Islet precursor cell (in vitro differentiated cells): ENCODE measurements around the gene SNRK.

ENCODE experiments used
- DNase-seq: peaks from one replicate; pipeline ENCODE4 v3.0.0-alpha.2; 2018

SNRK gene

DNA sequence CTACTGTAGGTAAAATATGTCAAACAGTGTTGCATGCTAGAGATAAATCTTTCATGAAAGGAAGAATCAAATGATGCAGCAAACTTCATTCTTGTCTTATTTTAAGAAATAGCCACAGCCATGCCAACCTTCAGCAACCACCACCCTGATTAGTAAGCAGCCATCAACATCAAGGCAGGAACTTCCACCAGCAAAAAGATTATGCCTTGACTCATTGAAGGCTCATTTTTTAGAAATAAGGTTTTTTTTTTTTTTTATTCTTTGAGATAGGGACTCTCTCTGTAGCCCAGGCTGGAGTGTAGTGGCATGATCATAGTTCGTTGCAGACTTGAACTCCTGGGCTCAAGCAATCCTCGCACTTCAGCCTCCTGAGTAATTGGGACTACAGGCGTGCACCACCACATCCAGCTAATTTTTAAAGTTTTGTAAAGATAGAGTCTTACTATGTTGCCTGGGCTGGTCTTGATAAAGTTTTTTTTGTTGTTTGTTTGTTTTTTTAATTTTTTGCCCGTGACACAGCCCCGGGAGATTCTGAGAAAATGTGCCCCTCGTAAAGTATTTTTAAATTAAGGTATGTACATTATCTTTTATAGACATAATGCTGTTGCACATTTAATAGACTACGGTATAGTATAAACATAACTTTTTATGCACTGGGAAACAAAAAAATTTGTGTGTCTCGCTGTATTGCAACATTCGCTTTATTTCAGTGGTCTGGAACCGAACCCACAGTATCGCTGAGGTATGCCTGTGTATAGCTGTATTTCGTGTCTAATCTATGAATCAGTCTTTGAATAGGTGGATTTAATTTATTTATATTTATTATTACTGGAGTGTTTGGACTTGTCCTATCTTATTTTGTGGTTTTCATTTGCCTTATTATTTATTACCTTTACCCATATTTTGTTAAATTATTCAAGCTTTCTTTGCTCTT is 23.3 kb downstream of the SNRK start:
- no peak for DNase-seq

DNA sequence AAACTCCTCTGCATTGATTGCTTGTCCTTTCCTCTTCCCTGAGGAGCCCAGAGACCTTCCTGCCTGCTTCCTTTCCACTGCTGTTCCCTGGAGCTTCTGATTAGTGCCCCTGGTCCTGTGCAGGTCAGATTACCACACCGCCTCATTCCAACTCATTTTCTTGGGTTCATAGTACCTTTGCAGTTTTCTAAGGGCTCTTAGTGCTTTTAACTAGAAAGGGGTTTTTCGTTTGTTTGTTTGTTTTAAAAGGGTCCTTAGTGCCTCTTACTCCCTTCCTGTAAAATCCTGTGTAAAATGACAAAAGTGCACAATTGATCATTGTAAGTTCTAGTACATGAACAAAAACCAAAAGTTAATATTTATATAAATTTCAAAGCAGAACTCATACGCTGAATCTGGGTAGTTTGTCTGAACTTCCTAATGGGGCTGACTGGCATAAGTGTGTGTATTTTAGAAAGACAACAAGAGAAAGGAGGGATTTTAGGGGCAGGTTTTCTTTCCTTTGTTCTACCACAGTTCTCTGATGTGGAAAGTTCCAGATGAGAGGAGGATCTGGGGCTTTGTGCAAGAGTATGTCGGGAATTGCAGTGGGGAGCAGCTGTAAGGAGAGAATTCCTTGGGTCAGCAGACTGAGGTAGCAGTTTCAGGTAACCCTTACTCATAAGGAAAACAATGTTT is 30.6 kb downstream of the SNRK start:
- no peak for DNase-seq

DNA sequence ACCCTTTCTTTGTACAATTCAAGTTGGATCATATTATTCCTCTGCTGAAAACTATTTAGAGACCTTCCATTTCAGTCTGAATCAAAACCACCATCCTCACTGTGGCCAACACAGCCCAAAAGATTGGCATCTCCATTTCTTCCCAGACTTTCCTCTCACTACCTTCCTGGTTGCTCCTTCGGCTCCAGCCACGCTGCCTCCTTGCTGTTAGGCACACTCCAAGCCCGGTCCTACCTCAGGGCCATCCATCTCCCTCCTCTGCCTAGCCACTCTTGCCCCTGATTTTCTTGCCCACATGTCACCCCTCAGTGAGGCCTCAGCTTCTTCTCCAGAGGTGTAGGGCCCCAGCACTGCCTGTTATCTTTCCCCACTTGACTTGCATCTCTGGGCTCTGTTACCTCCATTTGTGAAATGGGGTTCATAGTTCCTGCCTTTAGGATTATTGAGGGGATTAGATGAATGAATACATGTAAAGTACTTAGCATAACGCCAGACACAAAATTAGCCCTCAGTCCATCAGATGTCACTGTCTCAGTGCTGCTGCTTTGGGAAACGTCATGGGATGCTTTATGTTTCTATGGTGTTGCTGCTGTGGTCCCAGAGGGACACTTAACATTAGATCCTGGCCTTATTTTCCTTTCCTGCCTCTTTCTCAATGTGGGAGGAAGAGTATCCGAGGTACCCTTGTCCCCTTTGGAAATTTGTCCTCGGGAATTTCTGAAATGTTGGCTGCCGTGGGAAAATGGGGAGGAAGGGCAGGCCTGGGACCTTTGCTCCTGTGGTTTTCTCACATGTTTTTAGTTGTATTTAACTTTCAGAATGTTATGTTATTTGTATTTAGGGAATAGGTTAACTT is 31.3 kb downstream of the SNRK start:
- no peak for DNase-seq

DNA sequence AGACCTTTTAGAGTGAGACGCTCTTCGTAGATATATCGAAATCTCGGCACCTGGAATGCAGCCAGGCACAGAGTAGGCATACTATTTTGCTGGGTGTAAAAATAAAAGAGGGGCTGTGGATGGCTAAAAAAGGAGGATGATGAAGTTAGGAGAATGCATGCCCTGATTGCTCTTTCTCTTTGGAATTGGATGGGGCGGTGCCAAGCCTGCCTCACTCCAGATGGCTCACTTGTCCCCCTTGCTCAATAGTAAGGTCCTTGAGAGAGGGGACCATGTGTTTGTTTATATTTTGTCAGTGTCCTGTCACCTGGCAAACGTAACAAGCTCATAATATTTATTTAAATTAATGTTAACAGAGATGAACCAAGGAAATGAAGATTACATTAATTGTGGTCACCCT is 33.0 kb downstream of the SNRK start:
- DNase-seq: no peak

DNA sequence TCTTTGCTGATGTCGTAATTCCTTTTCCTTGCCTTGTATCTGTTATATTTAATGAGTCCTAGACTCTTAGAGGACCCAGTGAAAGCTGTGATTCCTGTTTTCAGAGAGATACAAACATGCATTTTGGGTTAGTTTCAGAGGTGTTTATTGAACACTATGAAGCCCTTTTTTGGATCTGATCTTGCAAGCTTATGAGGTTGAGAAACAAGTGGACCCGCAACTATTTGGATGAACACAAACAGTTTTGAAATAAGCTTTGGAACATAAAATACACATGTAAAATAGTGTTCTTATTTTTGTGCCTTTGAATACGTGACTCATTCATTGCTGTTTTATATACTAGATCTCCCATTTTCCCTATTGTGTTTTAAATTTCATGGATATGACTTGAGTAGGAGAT is 33.5 kb downstream of the SNRK start:
- DNase-seq: no peak

DNA sequence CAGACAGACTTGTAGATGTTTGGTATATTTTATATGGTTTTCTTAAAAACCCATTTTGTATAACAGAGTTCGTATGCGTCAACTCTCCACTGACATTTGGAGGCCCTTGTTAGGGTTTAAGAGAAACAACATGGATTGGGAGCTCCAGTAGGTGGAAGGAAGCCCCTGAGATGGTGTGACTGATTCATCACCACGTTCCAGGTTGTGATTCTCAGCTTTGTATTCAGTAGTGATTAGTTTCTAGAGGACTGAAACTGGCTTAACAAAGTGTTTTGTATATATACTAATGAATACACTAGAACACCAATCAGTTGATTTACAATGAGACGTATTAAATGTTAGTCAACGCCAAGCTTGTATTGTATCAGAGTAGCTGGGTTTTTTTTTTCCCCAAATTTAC is 33.9 kb downstream of the SNRK start:
- DNase-seq: no peak

DNA sequence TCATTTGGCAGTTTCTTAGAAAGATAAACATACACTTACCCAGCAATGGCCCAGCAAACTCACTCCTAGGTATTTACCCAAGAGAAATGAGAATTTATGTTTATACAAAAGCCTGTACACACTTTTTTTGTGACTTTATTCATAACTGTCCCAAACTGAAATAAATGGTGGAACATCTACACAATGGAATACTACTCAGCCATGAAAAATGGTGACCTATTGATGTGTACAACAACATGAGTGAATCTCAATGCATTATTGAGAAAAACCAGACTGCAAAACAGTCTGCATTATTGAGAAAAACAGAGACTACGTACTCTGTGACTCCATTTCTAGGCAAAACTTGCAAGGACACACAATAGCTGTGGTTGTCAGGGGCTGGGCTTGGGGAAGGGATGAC is 37.2 kb downstream of the SNRK start:
- no peak for DNase-seq

DNA sequence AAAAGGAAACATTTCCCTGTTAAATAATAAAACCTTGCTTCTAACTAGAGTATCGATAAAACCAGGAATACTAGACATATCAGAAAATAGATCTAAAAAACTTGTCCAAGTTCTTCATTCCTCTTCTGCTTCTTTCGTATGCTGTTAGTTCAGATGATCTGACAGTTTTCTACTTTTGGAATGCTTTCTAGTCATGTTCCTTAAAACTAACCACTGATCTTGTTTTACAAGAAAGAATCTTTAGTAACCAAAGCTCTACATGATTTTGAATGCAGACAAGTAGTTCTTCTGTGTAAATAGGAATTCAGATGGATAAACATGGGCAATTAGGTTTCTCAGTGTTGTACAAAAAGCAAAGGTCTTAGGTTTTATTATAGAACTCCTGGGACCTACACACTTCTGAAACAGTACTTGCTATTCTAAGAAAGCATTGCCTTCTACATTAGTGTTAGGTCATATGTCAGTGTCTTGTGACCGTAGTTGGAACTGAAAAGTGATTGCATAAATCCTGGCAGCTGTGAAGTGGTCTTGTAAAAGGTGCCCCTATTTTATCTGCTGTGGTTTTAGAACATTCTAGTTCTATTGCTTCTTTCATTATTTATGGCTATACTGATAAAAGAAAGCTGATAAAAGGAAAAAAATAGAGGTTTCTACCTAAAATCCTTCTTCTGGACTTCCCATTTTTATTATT is 40.7 kb downstream of the SNRK start:
- DNase-seq: no peak

DNA sequence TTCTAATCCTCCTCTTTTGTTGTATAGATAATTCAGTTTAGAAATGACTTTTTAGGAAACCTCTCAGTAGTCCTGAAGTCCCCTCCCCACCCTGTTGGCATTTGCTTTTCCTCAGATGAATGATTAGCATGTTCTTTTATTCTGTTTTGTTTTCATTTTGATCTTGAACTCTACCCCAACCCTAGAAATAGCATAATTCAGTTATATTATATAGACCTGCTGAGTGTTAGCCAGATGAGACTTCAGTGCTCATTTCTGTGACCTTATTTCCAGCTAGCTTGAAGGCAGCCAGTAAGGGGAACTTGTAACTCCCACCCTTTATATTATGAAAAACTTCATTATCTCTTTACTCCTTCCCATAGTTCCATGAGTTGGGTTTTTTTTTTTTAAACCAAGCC is 41.2 kb downstream of the SNRK start:
- DNase-seq: no peak

DNA sequence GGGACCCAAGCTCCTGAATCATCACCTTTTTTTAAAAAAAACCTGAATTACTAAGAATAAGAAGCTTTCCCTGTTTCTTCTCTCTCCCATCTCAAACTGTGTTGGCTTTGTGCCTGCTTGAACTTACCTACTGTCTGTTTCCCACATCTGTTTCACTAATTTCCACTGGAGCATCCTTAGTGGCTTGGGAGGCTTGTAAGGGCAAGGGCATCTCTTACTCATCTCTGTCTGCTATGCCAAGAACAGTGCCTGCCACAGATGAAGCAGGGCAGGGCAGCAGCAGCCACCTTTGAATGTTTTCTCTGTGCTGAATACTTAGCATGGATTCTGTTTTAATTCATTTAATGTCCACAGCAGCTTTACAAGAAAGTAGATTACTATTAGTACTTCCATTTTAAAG is 42.3 kb downstream of the SNRK start:
- no peak for DNase-seq

DNA sequence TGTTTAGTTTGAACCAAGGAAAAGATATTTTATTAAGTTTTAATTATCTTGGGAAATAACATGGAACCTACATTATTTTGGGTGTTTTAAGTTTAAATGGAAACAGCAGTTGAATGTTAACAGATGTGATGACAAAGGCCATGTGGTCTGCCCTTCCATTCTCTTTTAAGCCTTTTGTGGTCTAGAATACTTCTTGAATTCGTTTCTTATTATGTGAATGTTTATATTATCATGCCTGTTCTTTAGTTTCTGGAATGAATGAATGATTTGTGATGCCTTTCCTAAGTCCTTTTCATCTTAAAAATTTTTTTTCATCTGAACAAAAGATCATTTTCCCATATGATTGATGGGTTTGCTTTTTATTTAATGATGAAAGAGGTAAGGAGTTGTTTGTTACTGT is 44.6 kb downstream of the SNRK start:
- no peak for DNase-seq

DNA sequence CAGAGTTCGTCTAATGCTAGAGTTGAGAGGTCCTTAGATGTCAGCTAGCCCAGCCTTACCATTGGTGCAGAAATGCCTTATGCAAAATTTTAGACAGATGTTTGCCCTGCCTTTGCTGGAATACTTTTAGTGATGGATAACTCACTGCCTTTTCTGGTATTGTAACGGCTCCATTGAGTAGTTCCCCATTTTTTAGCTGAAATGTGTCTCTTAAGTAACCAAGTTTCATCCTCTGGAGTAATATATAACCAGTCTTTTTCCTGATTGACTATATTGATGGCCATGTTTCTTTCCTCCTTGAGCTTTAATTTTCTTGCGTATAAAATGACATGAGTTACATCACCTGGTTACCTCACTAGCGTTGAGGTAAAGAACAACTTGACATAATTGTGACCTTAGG is 45.0 kb downstream of the SNRK start:
- no peak for DNase-seq

DNA sequence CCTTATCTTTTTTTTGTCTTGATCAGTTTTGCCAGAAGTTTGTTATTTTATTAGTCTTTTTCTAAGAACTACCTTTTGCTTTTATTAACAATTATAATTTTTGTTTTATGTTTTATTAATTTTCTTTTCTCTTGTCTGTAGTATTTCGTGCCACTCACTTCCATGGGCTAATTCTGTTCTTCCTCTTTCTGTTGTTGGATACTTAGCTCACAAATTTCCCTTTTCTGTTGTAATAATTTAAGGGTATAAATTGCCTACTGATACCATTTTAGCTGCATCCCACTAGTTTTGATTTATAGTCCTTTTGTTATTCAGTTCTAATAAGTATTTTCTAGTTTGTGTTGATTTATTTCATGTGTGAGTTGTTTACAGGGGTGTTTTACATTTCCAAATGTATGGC is 48.6 kb downstream of the SNRK start:
- DNase-seq: no peak

DNA sequence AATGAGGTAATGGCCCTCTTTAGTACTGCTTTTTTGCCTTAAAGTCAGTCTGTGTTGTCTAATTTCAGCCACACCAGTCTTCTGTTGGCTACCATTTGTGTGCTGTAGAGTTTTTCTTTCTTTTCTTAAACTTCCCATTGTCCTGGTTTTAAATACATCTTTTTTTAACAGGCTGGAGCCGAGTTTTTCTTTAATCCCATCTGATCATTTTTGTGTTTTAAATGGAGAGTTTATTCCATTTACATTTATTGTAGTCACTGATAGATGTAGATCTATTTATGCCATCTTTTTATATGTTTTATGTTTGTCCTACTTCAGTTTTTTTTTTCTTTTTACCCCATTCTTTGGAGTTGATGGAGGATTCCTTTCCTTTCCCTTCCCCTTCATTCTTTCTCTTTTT is 49.5 kb downstream of the SNRK start:
- DNase-seq: no peak

DNA sequence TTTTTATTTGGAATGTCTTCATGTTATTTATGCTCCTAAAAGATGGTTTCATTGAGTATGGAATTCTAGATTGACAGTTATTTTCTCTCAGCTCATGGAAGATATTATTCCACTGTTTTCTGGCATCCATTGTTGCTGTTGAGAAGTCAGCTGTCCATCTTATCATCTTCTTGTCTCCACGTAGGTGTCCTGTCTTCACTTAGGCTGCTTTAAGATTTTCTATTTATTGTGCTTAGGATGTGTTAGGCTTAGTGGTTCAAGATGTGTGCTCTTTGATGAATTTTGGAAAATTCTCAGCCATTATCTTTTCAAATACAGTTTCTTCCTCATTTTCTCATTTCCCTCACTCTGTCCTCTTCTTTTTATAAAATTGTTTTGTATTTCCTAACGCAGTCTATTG is 52.0 kb downstream of the SNRK start:
- no peak for DNase-seq

DNA sequence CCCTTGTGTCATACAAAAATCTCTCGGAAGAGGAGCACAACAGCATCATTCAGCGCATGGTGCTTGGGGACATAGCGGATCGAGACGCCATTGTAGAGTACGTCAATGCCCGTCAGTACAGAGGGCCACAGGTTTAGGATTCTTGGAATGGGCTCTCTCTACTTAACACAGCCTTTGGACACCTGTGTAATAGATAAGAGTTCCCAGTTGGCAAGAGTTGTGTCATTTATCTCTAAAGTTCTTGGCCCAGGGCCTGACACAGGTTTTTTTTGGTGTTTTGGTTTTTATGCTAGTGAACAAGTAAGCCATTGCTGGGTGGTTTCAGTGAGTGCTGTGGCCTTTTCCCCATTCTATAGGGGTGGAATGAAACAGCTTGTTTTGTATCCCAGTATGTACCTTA is 54.1 kb downstream of the SNRK start:
- no peak for DNase-seq

DNA sequence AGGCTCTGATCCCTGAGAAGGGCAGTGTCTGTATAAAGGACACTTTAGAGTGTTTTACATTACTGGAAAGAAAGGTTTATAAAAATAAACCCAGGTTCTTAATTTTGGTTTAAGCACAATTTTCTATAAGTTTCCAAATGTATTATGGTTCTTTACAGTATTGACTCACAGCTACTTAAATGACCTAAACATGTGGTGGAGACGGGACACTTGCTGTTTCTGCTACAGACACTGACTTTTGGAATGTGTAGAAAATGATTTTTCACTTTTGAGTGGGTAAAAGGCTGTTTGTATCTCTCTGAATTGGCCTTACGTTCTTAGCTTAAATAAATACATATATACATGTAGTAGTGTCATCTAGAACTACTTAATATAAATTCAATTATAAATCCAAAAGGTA is 55.4 kb downstream of the SNRK start:
- DNase-seq: no peak

DNA sequence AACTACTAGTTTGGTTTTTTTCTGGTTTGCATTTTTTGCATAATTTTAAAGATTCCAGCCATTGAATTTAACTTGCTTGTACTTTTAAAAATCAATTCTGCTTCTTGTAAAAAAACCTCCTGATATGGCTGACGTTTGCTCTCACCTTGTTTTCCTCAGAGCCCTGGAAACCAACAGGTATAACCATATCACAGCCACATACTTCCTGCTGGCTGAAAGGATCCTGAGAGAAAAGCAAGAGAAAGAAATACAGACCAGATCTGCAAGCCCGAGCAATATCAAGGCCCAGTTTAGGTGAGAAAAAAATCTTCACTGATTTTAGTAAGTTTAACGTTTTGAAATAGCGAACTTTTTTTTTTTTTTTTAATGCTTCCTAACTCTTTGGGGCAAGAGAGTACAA is 56.8 kb downstream of the SNRK start:
- DNase-seq: no peak

DNA sequence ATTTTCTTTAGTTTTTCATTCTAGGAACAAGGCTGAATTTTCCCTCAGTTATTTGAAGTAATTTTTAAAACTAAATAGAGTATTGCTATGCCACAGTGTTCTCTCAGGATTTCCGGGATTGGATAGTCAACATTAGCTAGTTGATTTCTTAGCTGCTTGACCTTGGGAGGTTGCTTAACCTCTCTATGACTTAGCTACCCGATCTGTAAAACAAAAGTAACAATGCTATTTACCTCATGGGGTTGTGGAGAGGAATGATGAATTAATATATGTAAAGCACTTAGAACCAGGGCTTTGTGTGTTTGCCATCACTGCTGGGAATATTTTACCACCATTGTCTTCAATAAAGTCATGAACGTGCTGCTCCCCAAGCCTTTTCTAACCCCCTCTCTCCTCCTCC is 57.5 kb downstream of the SNRK start:
- DNase-seq: no peak

DNA sequence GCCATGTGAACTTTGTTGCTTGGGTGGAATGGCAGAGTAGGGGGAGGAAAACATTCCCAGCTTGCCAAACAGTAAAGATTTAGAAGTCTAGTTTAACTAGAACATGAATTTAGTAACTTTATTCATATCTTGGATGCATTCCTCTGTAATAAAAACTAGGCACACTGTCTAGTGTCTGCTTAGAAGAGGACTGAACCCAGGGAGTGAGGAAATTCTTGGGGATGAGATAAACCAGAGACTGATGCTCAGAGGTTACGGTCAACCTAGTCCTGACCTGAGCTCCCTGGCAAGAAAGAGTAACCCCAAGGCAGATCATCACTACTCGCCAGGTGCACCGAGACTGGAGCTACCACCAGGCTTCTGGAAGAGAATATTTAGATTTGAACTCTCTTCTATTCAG is 58.2 kb downstream of the SNRK start:
- DNase-seq: no peak

DNA sequence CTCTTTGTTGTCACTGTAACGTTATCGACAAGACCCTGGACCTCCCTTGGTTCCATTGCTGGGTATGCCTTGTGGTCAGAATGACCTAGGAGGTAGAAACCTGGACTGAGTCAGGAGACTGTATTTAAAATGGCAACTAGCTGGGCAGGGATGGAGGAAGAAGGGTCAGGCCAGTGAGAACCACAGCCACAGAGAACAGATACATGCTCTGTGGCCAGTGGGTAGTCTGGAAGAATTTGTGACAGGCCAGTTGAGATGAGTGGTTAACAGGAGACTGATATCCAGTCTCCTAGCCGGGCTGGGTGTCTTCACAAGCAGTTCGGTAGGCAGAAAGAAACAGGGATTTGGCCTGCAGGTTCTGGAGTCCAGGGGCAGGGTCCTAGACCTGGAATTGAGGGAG is 58.9 kb downstream of the SNRK start:
- no peak for DNase-seq

DNA sequence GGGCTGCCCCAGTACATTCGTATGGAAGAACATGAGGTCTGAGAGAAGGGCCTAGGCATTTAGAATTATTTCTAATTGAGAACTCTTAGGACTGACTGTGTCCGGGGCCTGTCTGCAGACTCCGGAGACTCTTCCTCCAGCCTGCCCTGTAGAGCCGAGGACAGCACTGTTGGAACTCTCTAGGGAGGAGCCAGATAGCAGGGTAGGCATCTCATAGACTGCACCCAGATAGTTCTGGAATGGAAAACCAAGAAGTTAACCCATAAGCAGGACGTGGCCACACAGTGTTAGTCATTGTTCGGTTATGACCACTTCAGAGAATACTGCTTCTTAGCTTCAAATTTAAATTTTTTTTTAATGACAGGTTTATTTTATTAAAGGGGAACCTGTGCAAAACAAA is 59.5 kb downstream of the SNRK start:
- no peak for DNase-seq
